GM21390 (cell line): ENCODE results near the gene CACNA1F.

Source experiments
- ATAC-seq: cut with Tn5 transposase; IDR thresholded peaks from one replicate; pipeline ENCODE4 v1.9.1; 2021; ENCODE audit not compliant: unreplicated experiment

CACNA1F gene

DNA sequence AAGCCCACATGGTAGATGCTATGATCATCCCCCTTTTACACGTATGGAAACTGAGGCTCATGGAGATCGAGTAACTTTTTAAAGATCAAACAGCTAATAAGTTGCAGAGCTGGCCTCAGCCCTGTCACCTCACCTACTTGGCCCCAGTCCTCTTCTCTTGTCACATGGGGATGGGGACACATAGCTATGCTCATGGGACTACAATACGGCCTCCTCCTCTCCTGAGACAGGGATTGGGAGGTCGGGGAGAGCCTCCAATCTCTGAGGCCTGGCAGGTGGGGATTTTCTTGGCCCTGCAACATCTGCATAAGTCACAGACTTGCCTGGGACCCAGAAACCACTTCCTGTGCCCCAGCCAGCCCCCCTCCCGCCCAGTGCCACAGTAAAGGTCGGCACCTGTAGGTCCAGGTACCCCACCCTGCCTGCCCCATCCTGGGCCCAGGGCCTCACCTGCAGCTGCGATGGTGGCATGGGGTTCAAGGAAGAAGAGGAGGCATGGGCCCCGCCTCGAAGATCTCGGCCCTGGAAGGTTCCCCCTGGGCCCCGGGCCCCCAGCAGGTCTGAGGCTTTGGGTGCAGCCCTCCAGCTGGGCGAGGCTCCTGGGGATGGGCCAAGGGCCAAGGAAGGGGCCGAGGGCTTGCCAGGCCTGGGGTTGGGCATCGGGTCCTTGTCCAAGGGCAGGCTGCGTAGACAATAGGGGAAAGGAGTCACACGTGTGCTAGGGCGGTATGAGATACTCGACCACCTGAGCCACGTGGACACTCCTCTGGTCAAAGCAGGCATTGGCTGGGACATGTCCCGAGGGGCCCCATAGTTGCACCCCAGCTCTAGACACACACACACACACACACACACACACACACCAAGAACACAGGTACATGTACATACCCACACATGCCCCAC, 25.0 kb upstream of the CACNA1F start:
- no peak for ATAC-seq

DNA sequence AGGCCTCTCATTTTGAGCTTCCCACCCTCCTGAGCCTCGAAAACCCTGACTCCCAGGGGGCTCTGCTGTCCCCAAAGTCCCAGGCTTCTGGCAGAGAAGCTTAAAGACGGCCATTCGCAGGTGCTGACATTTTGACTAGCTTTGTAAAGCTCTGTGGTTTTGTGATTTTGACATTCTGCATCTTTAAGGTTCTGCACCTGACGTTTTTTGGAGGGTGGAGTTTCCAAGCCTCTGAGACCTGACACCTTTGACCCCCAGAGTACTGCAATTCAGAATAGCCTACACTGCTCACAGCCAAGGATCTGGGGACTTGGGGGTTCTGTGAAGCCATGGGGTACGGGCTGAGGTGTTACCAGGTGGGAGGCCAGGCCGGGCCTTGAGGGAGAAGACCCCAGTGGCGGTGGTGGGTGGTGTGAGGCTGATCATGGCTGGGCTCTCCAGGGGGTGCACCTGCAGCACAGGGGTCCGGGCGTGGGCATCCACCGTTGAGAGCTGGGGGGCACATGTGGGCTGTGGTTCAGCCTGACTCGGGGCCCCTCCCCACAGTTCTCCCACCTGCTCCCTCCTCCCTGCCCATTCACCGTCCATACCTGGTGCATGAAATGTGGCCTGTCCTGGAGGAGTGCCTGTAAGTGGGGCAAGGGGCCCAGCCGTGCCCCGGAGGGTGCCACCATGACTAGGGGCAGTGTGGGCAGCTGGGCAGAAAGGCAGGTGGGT, 24.1 kb upstream of the CACNA1F start:
- ATAC-seq, result no peak

DNA sequence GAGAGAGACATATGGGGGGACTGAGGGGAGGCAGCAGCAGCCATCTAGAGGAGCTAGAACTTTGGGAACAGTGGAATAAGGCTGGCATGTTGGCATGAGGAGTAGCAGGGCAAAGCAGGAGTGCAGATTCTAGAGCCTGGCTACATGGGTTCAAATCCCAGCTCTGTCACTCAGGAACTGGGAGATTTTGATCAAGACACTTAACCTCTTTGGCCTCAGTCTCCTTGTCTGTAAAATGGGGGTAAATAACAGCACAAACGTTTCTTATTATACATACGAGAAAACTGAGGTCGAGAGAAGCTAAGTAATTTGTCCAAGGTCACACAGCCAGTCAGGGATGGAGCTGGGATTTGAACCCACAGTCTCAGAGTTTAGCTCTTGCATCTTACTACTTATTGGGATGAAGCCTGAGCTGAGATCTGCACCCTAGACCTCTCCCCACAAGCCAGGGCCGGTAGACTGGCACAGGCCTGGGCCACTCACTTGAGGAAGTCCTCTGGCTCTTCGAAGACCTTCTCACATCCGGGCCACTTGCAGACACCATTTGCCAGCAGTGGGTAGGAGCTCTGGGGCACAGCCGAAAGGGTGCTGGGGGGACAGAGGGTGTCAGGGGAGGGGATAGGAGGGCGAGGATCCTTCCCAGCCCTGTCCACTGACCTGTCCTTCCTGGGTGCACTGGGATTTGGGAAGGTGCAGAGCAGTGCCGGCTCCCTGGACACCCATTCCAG, 23.3 kb upstream of the CACNA1F start:
- no peak for ATAC-seq

DNA sequence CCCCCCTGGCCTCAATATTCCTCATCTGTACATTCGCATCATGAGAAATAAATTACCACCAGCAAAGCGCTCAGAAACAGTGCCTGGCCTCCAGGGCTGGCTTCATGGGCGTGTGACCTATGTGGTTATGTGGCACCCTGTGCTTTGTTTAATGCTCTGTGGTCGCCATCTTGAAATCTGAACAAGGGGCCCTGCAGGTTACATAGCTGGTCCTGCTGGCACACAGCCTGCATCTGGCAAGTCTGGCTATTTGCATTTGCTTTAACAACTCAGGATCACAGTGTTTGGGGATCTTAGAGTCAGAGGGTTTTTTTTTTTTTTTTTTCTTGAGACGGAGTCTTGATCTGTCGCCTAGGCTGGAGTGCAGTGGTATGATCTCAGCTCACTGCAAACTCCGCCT, 21.5 kb upstream of the CACNA1F start:
- no peak for ATAC-seq

DNA sequence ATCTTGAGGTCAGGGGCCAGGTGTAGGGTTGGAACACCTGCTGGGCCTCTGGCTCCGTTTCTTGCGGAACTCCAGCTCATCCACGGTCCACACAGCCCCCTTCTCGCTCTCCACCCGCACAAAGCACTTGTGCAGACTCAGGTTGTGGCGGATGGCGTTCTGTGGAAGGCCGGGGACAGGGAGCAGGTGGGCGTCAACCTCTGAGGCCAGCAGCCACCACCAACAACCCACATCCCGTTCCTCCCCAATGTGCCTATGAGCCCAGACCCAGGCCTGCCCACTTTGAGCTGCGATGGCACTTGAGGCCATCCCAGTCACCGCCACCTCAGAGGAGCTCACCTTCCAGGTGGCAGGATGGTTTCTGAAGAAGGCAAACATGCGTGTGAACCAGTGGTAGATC, 18.2 kb upstream of the CACNA1F start:
- no peak for ATAC-seq

DNA sequence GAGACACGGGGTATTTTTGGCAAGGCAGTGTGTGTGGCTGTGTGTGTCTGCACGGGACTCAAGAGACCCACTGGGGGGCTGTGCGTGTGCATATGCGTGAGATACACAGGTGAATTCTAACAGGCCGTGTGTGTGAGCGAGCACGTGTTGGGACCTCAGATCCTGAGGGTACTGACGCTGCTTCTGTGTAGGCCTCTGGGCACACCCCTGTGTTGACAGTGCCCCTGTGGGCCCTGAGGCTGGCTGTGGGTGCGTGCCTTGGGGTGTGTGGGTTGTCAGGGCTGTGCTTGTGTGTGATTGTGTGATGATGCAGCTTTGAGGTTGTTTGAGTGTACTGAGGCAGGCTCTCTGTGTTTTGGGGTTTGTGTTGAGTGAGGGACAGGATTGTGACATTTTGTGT, 17.4 kb upstream of the CACNA1F start:
- ATAC-seq, result no peak

DNA sequence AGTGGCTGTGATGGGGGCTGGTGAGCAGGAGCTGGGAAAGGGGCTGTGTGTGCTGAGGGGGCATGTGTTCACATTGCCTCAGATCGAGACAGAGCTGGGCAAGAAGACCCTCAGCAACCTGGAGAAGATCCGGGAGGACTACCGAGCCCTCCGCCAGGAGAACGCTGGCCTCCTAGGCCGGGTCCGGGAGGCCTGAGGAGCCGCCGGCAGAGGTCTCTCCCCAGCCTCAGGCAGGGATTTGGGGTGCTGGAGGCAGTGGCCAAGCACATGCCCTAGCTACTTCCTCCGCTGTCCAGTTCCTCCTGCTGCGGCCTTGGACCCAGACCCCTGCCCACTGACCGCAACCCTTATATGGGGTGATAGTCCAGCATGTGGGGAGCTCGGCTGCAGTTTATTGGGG, 16.9 kb upstream of the CACNA1F start:
- no peak for ATAC-seq

DNA sequence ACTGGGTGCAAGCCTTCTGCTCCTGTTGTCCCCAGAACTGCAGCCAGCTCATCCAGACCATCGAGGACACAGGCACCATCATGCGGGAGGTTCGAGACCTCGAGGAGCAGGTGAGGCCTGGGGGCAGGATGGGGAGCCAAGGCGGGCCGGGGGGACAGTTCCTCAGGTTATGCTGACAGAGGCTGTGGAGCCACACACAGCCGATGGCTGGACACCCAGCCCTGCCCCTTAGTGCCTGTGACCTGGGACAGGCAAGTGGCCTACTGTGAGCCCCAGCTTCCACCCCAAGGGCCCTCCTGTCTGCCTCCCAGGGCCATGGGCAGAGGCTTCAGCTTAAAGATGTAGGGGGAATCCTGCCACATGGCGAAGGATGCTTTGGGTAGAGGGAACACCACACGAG, 16.5 kb upstream of the CACNA1F start:
- ATAC-seq, result no peak

DNA sequence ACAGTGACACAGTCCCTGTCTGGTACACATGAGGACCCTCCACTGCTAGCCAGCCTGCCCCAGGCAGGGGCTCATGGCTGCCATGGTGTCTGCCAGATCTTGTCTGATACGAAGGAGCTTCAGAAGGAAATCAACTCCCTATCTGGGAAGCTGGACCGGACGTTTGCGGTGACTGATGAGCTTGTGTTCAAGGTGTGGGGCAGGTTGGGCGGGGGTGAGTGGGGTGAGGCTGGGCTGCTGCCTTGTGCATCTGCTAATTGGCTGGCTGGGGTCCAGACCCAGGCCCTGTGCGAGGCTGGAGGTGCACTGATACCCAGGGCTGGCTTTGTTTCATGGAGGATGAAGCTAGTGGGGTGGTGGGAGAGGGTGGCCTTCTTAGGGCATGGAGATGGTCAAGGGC, 15.9 kb upstream of the CACNA1F start:
- ATAC-seq, result no peak

DNA sequence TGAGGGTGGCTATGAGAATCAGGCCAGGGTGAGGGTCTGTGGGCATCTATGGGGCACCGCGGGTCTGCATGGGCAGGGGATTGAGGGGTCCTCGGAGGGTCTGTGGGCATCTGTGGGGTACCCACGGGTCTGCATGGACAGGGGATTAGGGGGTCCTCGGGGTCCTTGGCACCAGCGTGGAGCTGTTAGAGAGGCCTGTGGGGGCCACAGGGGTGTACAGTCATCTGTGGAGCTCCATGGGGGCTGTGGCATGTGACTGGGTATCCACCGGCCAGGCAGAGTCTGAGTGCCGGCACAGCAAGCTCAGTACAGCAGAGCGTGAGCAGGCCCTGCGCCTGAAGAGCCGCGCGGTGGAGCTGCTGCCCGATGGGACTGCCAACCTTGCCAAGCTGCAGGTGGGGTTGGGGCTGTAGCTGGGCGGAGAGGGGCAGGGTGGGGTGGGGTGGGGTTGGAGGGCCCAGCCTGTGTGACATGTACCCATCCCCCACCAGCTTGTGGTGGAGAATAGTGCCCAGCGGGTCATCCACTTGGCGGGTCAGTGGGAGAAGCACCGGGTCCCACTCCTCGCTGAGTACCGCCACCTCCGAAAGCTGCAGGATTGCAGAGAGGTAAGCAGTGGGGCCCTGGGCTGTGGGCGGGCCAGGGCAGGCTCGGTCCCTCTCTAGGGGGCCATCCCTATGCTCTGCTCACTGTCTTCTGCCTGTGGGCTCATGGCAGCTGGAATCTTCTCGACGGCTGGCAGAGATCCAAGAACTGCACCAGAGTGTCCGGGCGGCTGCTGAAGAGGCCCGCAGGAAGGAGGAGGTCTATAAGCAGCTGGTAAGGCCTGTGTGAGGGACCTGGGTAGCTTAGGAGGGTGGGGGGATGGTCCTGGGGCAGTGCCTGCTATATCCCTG, 15.0 kb upstream of the CACNA1F start:
- ATAC-seq, result no peak

DNA sequence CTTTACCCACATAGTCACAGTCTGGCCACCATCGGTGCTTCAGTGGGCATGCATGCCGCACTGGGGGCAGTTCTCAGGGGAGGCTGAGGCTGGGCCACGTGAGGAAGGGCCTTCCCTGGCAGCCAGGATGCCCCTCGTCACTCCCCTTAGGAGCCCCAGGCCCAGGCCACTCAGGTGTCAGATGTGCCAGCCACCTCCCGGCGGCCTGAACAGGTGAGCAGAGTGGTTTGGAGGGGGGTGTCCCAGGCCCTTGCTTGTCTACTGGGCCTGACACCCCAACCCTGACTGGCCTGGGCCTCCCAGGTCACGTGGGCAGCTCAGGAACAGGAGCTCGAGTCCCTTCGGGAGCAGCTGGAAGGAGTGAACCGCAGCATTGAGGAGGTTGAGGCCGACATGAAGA, 14.2 kb upstream of the CACNA1F start:
- ATAC-seq, result no peak

DNA sequence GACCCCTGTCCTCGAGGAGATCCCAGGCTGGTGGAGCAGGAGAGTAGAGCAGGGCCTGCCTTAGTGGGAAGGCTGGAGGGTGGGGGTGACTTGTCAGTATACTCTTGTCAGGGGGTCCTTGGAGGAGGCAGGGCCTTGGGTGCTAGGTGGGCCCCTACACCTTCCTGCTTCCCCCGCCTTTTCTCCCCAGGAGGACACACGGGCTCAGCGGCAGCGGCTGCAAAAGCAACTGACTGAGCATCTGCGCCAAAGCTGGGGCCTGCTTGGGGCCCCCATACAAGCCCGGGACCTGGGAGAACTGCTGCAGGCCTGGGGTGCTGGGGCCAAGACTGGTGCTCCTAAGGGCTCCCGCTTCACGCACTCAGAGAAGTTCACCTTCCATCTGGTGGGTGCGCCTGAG, 13.4 kb upstream of the CACNA1F start:
- ATAC-seq, result no peak

DNA sequence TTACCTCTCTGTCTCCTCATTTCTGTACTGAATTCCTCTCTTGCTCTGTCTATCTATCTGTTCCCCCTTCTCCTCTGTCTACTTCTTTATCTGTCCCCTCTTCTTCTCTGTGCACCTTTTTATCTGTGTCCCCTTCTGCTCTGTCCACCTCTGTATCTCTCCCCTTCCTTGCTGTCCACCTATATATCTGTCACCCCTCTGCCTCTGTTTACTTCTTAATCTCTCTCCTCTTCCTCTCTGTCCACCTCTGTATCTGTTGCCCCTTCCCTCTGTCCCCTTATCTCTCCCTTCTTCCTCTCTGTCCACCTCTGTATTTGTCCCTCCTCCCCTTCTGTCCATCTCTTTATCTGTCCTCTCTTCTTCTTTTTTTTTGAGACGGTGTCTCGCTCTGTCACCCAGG, 11.1 kb upstream of the CACNA1F start:
- ATAC-seq, result no peak

DNA sequence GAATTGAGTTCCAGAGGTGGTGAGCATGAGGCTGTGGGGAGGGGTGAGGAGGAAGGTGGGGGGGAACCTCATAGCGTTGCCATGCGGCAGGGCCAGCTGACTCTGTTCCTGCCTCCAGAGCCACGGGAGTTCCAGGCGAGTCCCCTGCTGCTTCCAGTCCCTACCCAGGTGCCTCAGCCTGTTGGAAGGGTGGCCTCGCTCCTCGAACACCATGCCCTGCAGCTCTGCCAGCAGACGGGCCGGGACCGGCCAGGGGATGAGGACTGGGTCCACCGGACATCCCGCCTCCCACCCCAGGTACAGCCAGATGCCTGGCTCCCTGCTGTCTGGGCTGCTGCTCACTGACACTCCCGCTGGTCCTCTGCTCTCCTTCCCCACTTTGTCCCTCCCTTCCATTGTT, 10.0 kb upstream of the CACNA1F start:
- ATAC-seq, result no peak

DNA sequence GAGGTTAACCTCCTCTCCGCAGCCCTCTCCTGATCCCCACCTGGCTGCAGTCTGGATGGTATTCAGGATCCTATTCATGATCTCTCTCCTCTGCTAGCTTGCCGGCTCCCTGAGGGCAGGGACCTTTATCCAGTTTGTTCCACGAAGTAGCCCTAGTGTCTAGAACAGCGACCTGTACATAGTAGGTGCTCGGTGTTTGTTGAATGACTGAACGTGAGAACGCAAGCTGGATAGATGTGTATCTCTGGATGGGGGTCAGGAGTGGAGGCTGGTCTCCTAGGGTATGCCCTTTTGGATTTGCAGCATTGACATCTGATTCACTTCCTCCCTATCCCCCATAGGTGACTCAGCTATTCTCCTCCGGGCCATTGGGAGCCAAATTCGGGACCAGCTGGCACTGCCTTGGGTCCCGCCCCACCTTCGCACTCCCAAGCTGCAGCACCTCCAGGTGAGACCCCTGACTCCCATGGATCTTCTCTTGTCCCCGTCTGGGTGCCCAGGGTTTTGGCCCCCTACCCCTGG, 9.5 kb upstream of the CACNA1F start:
- ATAC-seq, result no peak

DNA sequence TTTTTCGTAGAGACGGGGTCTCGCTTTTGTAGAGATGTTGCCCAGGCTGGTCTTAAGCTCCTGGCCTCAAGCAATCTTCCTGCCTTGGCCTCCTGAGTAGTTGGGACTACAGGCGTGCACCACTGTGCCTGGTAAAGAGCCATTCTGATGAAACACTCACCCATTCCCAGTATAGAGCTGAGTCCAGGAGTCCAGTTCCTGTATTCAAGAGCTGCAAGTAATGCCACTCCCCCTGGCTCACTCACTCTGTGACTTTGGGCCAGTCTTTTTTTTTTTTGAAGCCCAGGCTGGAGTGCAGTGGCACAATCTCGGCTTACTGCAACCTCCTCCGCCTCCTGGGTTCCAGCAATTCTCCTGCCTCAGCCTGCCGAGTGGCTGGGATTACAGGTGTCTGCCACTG, 5.6 kb upstream of the CACNA1F start:
- ATAC-seq, result no peak

DNA sequence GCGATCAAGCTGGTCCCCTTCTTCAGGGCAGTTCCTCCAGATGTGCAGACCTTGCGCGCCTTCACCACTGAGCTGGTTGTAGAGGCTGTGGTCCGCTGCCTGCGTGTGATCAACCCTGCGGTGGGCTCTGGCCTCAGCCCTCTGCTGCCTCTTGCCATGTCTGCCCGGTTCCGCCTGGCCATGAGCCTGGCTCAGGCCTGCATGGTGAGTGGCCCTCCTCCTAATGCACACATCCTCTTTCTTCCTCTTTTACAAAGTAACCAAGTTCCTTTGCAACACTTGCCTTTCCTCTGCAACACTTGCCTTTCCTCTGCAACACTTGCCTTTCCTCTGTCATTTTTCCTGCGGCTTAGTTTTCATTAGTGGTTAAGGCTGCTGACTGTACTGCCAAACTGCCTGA, 3.9 kb upstream of the CACNA1F start:
- ATAC-seq, result no peak

DNA sequence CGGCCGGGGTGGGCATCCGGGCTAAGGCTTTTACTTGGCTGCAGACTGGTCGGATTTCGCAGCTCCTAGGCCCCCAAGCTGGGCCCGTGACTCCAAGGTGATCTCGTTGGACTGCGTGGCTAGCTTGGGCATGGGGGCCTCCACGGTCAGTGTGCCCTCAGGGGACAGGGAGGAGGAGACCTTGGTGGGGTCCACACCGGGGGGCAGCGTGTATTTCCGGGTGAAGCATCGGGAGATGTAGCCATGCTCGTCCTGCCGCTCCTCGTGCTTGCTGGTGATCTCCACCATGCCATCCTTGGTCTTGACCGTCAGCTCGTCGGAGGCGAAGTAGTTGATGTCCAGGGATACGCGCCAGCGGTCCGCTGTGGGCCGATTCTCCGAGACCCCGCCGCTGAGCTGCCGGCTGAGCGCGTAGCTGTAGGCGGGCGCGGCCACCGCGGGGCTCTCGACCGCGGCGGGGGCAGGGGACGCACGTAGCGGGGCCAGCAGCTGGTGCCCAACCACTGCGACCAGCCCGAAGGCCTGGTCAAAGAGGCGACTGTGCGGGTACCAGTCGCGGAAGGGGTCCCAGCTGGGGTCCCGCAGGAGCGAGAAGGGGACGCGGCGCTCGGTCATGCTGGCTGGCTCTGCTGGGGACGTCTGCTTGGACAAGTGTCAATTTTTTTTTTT, 881 bp upstream of the CACNA1F start:
- no peak for ATAC-seq

DNA sequence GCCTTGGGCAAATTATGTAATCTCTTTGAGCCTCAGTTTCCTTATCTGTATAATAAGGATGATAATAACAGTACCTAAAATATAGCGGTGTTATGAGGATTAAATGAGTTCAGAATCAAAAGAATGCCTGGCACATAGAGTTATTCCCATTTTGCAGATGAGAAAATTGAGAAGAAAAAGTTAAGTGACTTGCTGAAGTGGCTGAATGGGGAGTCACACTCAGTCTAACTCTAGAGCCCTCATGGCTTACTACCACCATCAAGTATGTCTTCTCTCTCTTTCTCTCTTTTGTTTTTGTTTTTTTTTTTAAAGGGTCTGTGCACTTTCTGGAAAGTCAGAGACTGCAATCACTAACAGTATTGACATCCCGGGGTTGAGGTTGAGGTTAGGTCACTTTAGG, 615 bp downstream of the CACNA1F start:
- ATAC-seq, result no peak
